ENCODE results near the gene HPS3.
A peak's percentile ranks its signal among the peaks of the same experiment; 100 is the strongest.

HPS3 gene

GRCh38 chr3:149128821-149129220 is 617 bp upstream of the HPS3 start:
- DNase-seq: no peak
- H3K27me3 ChIP-seq (ENCODE audit: insufficient read depth, low read depth, severe bottlenecking): no peaks in the 10 kb centered on the region
- H3K9me3 ChIP-seq (ENCODE audit: severe bottlenecking): no peaks in the 10 kb centered on the region
- no peak for TF ChIP-seq CTCF (IDR thresholded peaks at IDR 0.05; ENCODE audit: low read depth, low read length)
- H3K4me3 ChIP-seq (ENCODE audit: low read depth, low read length): peak overlapping the region; percentile 79
- no peaks in the 10 kb centered on the region; the same call in 1 of the 2 replicates for H3K36me3 ChIP-seq
- H3K27ac ChIP-seq: peak overlapping the region; percentile 8

DNA sequence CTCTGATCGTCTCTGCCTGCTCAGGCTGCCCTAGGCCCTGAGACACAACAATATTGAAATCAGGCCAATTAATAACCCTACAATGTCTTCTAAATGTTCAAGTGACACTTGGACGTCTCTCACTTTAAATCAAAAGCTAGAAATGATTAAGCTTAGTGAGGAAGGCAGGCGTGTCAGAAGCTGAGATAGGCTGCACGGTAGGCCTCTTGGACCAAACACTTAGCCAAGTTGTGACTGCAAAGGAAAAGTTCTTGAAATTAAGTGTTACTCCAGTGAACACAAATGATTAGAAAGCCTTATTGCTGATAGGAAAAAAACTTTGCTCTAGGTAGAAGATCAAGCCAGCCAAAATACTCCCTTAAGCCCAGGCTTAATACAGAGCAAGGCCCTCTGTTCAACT is 2.2 kb downstream of the HPS3 start:
- no peak overlapping the region for H3K4me3 ChIP-seq (ENCODE audit: low read depth, low read length)
- H3K36me3 ChIP-seq: no peaks in the 10 kb centered on the region; the same call in 1 of the 2 replicates
- H3K27me3 ChIP-seq (ENCODE audit: insufficient read depth, low read depth, severe bottlenecking): no peaks in the 10 kb centered on the region
- no peak overlapping the region for H3K27ac ChIP-seq
- no peaks in the 10 kb centered on the region for H3K9me3 ChIP-seq (ENCODE audit: severe bottlenecking)
- no peak for TF ChIP-seq CTCF (IDR thresholded peaks at IDR 0.05; ENCODE audit: low read depth, low read length)
- no peak for DNase-seq

GRCh38 chr3:149134575-149134974 is 5.1 kb downstream of the HPS3 start:
- DNase-seq: no peak
- Histone ChIP-seq H3K27ac (no peak overlapping the region), H3K4me3 (ENCODE audit: low read depth, low read length) (no peak overlapping the region), H3K9me3 (ENCODE audit: severe bottlenecking) (no peaks in the 10 kb centered on the region), H3K27me3 (ENCODE audit: insufficient read depth, low read depth, severe bottlenecking) (no peaks in the 10 kb centered on the region), H3K36me3 (no peaks in the 10 kb centered on the region; the same call in 1 of the 2 replicates)
- TF ChIP-seq CTCF (IDR thresholded peaks at IDR 0.05; ENCODE audit: low read depth, low read length): no peak

GRCh38 chr3:149142682-149143081 is 13.2 kb downstream of the HPS3 start:
- TF ChIP-seq CTCF (IDR thresholded peaks at IDR 0.05; ENCODE audit: low read depth, low read length): no peak
- Histone ChIP-seq H3K9me3 (ENCODE audit: severe bottlenecking) (no peaks in the 10 kb centered on the region), H3K36me3 (peaks cover 3% of the 10 kb centered on the region), H3K27me3 (ENCODE audit: insufficient read depth, low read depth, severe bottlenecking) (no peaks in the 10 kb centered on the region), H3K4me3 (ENCODE audit: low read depth, low read length) (no peak overlapping the region), H3K27ac (no peak overlapping the region)
- DNase-seq: no peak

DNA sequence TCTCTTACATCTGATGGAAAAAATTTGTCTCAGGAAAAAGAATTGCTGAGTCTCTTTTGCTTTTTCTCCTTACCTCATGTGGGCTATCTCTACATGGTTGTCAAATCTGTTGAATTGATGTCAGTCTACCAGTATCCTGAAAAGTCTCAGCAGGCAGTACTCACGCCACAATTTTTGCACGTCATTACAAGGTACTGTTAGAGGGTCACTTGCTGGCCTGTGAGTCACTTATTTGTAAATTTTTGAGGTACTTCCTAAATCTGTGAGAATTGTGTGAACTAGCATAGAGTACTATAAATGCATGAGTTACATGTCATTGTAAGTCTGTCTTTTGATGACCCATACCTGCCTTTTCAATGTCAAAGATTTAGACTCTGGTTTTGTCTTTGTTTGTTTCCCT is 15.9 kb downstream of the HPS3 start:
- H3K9me3 ChIP-seq (ENCODE audit: severe bottlenecking): no peaks in the 10 kb centered on the region
- H3K36me3 ChIP-seq: peaks cover 6% of the 10 kb centered on the region
- DNase-seq: no peak
- no peak for TF ChIP-seq CTCF (IDR thresholded peaks at IDR 0.05; ENCODE audit: low read depth, low read length)
- H3K27me3 ChIP-seq (ENCODE audit: insufficient read depth, low read depth, severe bottlenecking): no peaks in the 10 kb centered on the region
- H3K27ac ChIP-seq: no peak overlapping the region
- H3K4me3 ChIP-seq (ENCODE audit: low read depth, low read length): no peak overlapping the region

- Histone ChIP-seq H3K27ac (no peak overlapping the region), H3K4me3 (ENCODE audit: low read depth, low read length) (no peak overlapping the region), H3K9me3 (ENCODE audit: severe bottlenecking) (no peaks in the 10 kb centered on the region), H3K27me3 (ENCODE audit: insufficient read depth, low read depth, severe bottlenecking) (no peaks in the 10 kb centered on the region), H3K36me3 (peaks cover 6% of the 10 kb centered on the region)
- no peak for TF ChIP-seq CTCF (IDR thresholded peaks at IDR 0.05; ENCODE audit: low read depth, low read length)
- DNase-seq: no peak
These were observed 16.5 kb downstream of the HPS3 start for GRCh38 chr3:149145974-149146373.

Measured in WERI-Rb-1 (cell line).